GM12878 (cell line): Measurements from ENCODE around the gene NDN. TPM values are rescaled to one million over a fixed set of nuclear protein-coding genes. Genes with fewer than 3 reads are reported as not detected.

Experiments
- ATAC-seq: fragments of 200-7000 bp; cut with Tn5 transposase; 3 replicates; pipeline ENCODE4 v1.9.1; 2020; ENCODE audit warnings: mild to moderate bottlenecking, moderate library complexity
- BruUV-seq: library from RNA; stranded (reverse); fragments of 400-500 nt; replicated peaks from 2 replicates; lab custom pipeline; 2021; lab: Mats Ljungman, UMichigan
- CTCF ChIA-PET: fragments of 300-600 bp; sonication (Branson Sonifier 250); formaldehyde crosslinking; extraction: SDS; loops from one replicate; lab custom pipeline; 2021; ENCODE audit warnings: inconsistent platforms; lab: Yijun Ruan, JAX
- POLR2A ChIA-PET: fragments of 350-600 bp; formaldehyde crosslinking; extraction: SDS; loops from one replicate; lab custom pipeline; 2021; ENCODE audit warnings: inconsistent platforms; lab: Charles Lee
- RAD21 ChIA-PET: fragments of 300-600 bp; sonication (Branson Sonifier 250); formaldehyde crosslinking; loops from one replicate; lab custom pipeline; 2023; ENCODE audit warnings: antibody characterized with exemption; ENCODE audit not compliant: unreplicated experiment; lab: Charles Lee
- SMC1A ChIA-PET: fragments of 300-600 bp; sonication (Branson Sonifier 250); formaldehyde crosslinking; loops from one replicate; lab custom pipeline; 2023; ENCODE audit not compliant: unreplicated experiment, uncharacterized antibody; lab: Charles Lee
- DNase-seq: peaks from one replicate; pipeline ENCODE4 v3.0.0-alpha.2; 2011; ENCODE audit warnings: low read depth, low spot score
- FAIRE-seq: peaks from 3 replicates; lab custom pipeline; 2011; peaks lifted over from hg19 to GRCh38; lab: Jason Lieb, UNC
- H2AFZ ChIP-seq: 2 replicates; pipeline ENCODE4 v1.6.0; 2011; ENCODE audit warnings: low read depth, low read length, control low read depth; ENCODE audit not compliant: control insufficient read depth
- H3K27ac ChIP-seq: 2 replicates; pipeline ENCODE4 v1.5.1; 2011; ENCODE audit warnings: control low read depth; ENCODE audit not compliant: control insufficient read depth, insufficient read depth
- H3K27me3 ChIP-seq, 2 experiments: replicated peaks in 1 of 2; 2 replicates each; pipeline versions ENCODE4 v1.6.0 to v1.6.1; 2011; ENCODE audit warnings: low read length in 1 of 2; ENCODE audit not compliant: control insufficient read depth in 2 of 2, insufficient read depth in 2 of 2
- H3K36me3 ChIP-seq, 2 experiments: 2 replicates each; pipeline ENCODE4 v1.5.1; 2011; ENCODE audit warnings: low read length in 1 of 2; ENCODE audit not compliant: control insufficient read depth in 2 of 2, insufficient read depth in 2 of 2
- H3K4me1 ChIP-seq: 2 replicates; pipeline ENCODE4 v1.6.1; 2011; ENCODE audit warnings: mild to moderate bottlenecking, low read length, moderate library complexity, mixed read lengths; ENCODE audit not compliant: control insufficient read depth, insufficient read depth
- H3K4me2 ChIP-seq: 2 replicates; pipeline ENCODE4 v1.6.0; 2011; ENCODE audit warnings: control low read depth; ENCODE audit not compliant: control insufficient read depth, insufficient read depth
- H3K4me3 ChIP-seq: fragments of 200-600 bp; sonication (generic); 2 replicates; pipeline ENCODE4 v1.5.1; 2016
- H3K79me2 ChIP-seq: 2 replicates; pipeline ENCODE4 v1.6.0; 2011; ENCODE audit warnings: low read length; ENCODE audit not compliant: control insufficient read depth, insufficient read depth
- H3K9ac ChIP-seq: 2 replicates; pipeline ENCODE4 v1.8.0; 2011; ENCODE audit warnings: low read length, control low read depth, mixed read lengths; ENCODE audit not compliant: control insufficient read depth, insufficient read depth
- H3K9me3 ChIP-seq: replicated peaks from 3 replicates; pipeline ENCODE4 v1.5.1; 2011; ENCODE audit warnings: mild to moderate bottlenecking, low read length; ENCODE audit not compliant: control insufficient read depth, insufficient read depth
- H4K20me1 ChIP-seq: 2 replicates; pipeline ENCODE4 v1.6.0; 2011; ENCODE audit not compliant: control insufficient read depth, insufficient read depth
- ATF3 ChIP-seq: IDR thresholded peaks from 2 replicates; pipeline ENCODE4 v1.6.1; 2011; ENCODE audit warnings: low read depth, mild to moderate bottlenecking, low read length, moderate library complexity, borderline replicate concordance; ENCODE audit errors: extremely low read depth
- CEBPZ ChIP-seq: fragments of 150-350 bp; IDR thresholded peaks from 2 replicates; pipeline ENCODE4 v1.6.1; 2016; ENCODE audit warnings: low read depth, low read length
- CHD4 ChIP-seq: fragments of 200-600 bp; sonication (generic); IDR thresholded peaks from 2 replicates; pipeline ENCODE4 v1.6.1; 2016; ENCODE audit warnings: mild to moderate bottlenecking
- EGR1 ChIP-seq, 2 experiments: IDR thresholded peaks; 1 replicate in 1 of 2; 2 replicates in 1 of 2; pipeline ENCODE4 v1.6.1; 2011 to 2012; ENCODE audit warnings: low read depth in 2 of 2, low read length in 2 of 2, borderline replicate concordance in 1 of 2, mild to moderate bottlenecking in 1 of 2, moderate library complexity in 1 of 2
- HCFC1 ChIP-seq: fragments of 150-350 bp; IDR thresholded peaks from 2 replicates; pipeline ENCODE4 v1.6.1; 2014; ENCODE audit warnings: low read length
- HDAC6 ChIP-seq: fragments of 200-600 bp; sonication (generic); IDR thresholded peaks from one replicate; pipeline ENCODE4 v1.8.0; 2017; ENCODE audit warnings: antibody characterized with exemption; ENCODE audit not compliant: unreplicated experiment
- IRF4 ChIP-seq: IDR thresholded peaks from 2 replicates; pipeline ENCODE4 v1.6.1; 2011; ENCODE audit warnings: low read depth, low read length
- MAX ChIP-seq: IDR thresholded peaks from 2 replicates; pipeline ENCODE4 v1.6.1; 2012; ENCODE audit warnings: low read depth, low read length, improper control_type of control experiment
- MYB ChIP-seq: fragments of 150-350 bp; IDR thresholded peaks from 2 replicates; pipeline ENCODE4 v1.6.1; 2014; ENCODE audit warnings: mild to moderate bottlenecking, low read depth, low read length, borderline replicate concordance
- PAX8 ChIP-seq: fragments of 450-650 bp; IDR thresholded peaks from 2 replicates; pipeline ENCODE4 v1.6.1; 2017; ENCODE audit warnings: mild to moderate bottlenecking, moderate library complexity
- RAD51 ChIP-seq: fragments of 450-650 bp; IDR thresholded peaks from 2 replicates; pipeline ENCODE4 v1.6.1; 2016; ENCODE audit warnings: moderate library complexity, mild to moderate bottlenecking, inconsistent platforms
- SREBF1 ChIP-seq: IDR thresholded peaks from 2 replicates; pipeline ENCODE4 v1.6.1; 2012; ENCODE audit warnings: mild to moderate bottlenecking, low read length
- SREBF2 ChIP-seq: IDR thresholded peaks from 2 replicates; pipeline ENCODE4 v1.6.1; 2012; ENCODE audit warnings: mild to moderate bottlenecking, low read length
- USF2 ChIP-seq: IDR thresholded peaks from 2 replicates; pipeline ENCODE4 v1.6.1; 2011; ENCODE audit warnings: low read depth, low read length, improper control_type of control experiment, borderline replicate concordance
- WRNIP1 ChIP-seq: IDR thresholded peaks from 2 replicates; pipeline ENCODE4 v1.6.1; 2011; ENCODE audit warnings: low read depth, low read length, improper control_type of control experiment, borderline replicate concordance
- WGBS: methylation state at CpG from one replicate; pipeline ENCODE4 v1.1.6; 2016; ENCODE audit warnings: low lambda C conversion rate; ENCODE audit not compliant: insufficient replicate concordance, insufficient coverage; ENCODE audit errors: missing lambda C conversion rate; 5-methylcytosine and 5-hydroxymethylcytosine counted together
- in situ Hi-C: fragments of 300-500 bp; cut with MboI; formaldehyde crosslinking; loops from 9 replicates; pipeline ENCODE4 v1.14.3; 2018; ENCODE audit warnings: mixed read lengths
- intact Hi-C: fragments of 100-400 bp; cut with micrococcal nuclease; formaldehyde crosslinking; loops from one replicate; pipeline ENCODE4 v1.14.2; 2022; ENCODE audit not compliant: unreplicated experiment
- polyA plus RNA-seq, 11 experiments: library from polyadenylated mRNA; depleted of rRNA in 4 of 11; unstranded in 6 of 11; stranded (reverse) in 5 of 11; fragments of >200 nt; fragmentation: Nextera tagmentation in 4 of 11; fragmentation: Illumina TruSeq in 1 of 11; extraction: Ambion mirVana in 4 of 11; extraction: Trizol in 1 of 11; gene quantifications; 1 replicate in 1 of 11; 2 replicates in 10 of 11; pipeline versions ENCODE4 v1.2.1 to v1.2.3, GENCODE V29; 2011 to 2016; ENCODE audit warnings: inconsistent platforms in 2 of 11, missing spikeins in 2 of 11, low read depth in 1 of 11
- total RNA-seq, 4 experiments: library from RNA; depleted of rRNA in 3 of 4; stranded (reverse); fragments of >200 nt in 3 of 4; fragmentation: Illumina TruSeq in 1 of 4; extraction: Trizol in 1 of 4; gene quantifications; 2 replicates each; pipeline versions ENCODE4 v1.2.1 to v1.2.3, GENCODE V29; 2013 to 2021

The NDN gene
- total and polyA plus RNA-seq, 10 of the 15 experiments (the other 5 are each of a cell fraction or from before 2014, with no cell fraction given): 0.10 to 0.13 TPM; not detected in 8

GRCh38 chr15:23736033-23736673, 49.0 kb upstream of the NDN start (continued):
- no peak for TF ChIP-seq MYB
- no peak for TF ChIP-seq HDAC6

GRCh38 chr15:23734862-23735261, 47.8 kb upstream of the NDN start:
- WGBS: 47% methylated on average over 4 of the region's 4 CpGs
- no TSS peak for BruUV-seq
- ChIA-PET RAD21 (no interaction called here), CTCF (no interaction called here), SMC1A (no interaction called here), POLR2A (no interaction called here)
- ATAC-seq (no peak), FAIRE-seq (no peak), DNase-seq (no peak)
- H3K79me2 ChIP-seq: no peaks in the 10 kb centered on the region
- H2AFZ ChIP-seq: no peak overlapping the region
- no peaks in the 10 kb centered on the region for H4K20me1 ChIP-seq
- H3K27me3 ChIP-seq: no peaks in the 10 kb centered on the region
- H3K4me3 ChIP-seq: no peak overlapping the region
- no peak overlapping the region for H3K27ac ChIP-seq
- no peaks in the 10 kb centered on the region for H3K9me3 ChIP-seq
- no peak overlapping the region for H3K9ac ChIP-seq
- H3K4me2 ChIP-seq: no peak overlapping the region
- in situ Hi-C loops (no loop called here), intact Hi-C loops (no loop called here)
- H3K4me1 ChIP-seq: no peaks in the 10 kb centered on the region
- H3K36me3 ChIP-seq: no peaks in the 10 kb centered on the region
- TF ChIP-seq ATF3 (no peak), HCFC1 (no peak), WRNIP1 (no peak), PAX8 (no peak), HDAC6 (no peak), IRF4 (no peak), MAX (no peak), SREBF2 (no peak), SREBF1 (no peak), CHD4 (no peak), RAD51 (no peak), EGR1 (IDR thresholded peaks at IDR 0.05; ENCODE audit: borderline replicate concordance in 1 of 2, low read depth in 2 of 2, low read length in 2 of 2) (no peak), CEBPZ (no peak), USF2 (no peak)
